ENCODE results near the gene CNOT11. TPM values are rescaled to one million over a fixed set of nuclear protein-coding genes. Genes with fewer than 3 reads are reported as not detected.

CNOT11 gene
- total and polyA plus RNA-seq, 2 of the 13 experiments (the other 11 are each of a cell fraction or from before 2014, with no cell fraction given) = 114 to 209 TPM

DNA sequence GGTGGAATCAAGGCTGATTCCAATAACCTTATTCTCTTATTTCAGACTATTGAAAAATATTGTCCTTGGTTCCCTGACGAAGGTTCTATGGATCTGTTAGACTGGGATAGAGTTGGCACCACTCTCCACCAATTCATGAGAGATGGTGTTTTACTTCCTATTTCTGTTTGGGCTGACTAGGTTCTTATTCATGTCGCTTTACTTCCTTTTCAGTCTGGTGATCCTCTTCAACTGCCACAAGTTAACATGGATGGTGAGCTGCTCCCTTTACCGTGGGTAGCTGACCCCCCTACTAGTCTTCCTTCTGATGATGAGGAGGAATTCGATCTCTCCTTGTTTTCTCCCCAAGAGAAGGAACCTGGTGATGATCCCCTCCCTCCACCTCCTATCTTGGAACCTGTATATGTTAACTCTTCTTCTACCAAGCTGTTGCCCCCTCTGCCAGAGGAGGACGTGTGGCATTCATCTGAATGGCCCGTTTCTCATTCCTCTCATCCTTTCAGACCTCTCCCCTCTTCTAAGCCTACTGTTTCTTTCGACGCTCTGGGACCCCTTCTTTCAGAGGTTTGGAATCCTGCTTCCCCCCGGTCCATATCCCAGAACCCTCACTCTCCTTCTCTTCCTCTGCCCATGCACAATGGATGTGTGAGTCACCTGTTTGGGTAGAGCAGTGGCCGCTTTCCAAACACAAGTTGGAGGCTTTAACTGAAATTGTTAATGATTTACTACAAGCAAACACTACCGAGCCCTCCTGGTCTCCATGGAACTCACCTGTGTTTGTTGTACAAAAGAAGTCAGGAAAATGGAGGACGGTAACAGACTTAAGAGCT, 13.5 kb upstream of the CNOT11 start (continued):
- TF ChIP-seq HNF4A (CRISPR knock-in tag; IDR thresholded peaks at IDR 0.05) (0 out of 2 replicates have a peak, but pooled peaks have one; percentile 10), ZNF552 (CRISPR knock-in tag; IDR thresholded peaks at IDR 0.05; ENCODE audit: borderline replicate concordance) (no peak; the same call in 1 of the 2 replicates), PHB2 (IDR thresholded peaks at IDR 0.05; ENCODE audit: partially characterized antibody) (no peak), RXRB (CRISPR knock-in tag; IDR thresholded peaks at IDR 0.05; ENCODE audit: borderline replicate concordance) (peak; percentile 75)
- TF ChIP-seq, protein P1, sequence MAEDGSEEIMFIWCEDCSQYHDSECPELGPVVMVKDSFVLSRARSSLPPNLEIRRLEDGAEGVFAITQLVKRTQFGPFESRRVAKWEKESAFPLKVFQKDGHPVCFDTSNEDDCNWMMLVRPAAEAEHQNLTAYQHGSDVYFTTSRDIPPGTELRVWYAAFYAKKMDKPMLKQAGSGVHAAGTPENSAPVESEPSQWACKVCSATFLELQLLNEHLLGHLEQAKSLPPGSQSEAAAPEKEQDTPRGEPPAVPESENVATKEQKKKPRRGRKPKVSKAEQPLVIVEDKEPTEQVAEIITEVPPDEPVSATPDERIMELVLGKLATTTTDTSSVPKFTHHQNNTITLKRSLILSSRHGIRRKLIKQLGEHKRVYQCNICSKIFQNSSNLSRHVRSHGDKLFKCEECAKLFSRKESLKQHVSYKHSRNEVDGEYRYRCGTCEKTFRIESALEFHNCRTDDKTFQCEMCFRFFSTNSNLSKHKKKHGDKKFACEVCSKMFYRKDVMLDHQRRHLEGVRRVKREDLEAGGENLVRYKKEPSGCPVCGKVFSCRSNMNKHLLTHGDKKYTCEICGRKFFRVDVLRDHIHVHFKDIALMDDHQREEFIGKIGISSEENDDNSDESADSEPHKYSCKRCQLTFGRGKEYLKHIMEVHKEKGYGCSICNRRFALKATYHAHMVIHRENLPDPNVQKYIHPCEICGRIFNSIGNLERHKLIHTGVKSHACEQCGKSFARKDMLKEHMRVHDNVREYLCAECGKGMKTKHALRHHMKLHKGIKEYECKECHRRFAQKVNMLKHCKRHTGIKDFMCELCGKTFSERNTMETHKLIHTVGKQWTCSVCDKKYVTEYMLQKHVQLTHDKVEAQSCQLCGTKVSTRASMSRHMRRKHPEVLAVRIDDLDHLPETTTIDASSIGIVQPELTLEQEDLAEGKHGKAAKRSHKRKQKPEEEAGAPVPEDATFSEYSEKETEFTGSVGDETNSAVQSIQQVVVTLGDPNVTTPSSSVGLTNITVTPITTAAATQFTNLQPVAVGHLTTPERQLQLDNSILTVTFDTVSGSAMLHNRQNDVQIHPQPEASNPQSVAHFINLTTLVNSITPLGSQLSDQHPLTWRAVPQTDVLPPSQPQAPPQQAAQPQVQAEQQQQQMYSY (CRISPR knock-in tag; IDR thresholded peaks at IDR 0.05) = peak; percentile 73; the same call in 1 of the 2 replicates
- TF ChIP-seq, protein P2, sequence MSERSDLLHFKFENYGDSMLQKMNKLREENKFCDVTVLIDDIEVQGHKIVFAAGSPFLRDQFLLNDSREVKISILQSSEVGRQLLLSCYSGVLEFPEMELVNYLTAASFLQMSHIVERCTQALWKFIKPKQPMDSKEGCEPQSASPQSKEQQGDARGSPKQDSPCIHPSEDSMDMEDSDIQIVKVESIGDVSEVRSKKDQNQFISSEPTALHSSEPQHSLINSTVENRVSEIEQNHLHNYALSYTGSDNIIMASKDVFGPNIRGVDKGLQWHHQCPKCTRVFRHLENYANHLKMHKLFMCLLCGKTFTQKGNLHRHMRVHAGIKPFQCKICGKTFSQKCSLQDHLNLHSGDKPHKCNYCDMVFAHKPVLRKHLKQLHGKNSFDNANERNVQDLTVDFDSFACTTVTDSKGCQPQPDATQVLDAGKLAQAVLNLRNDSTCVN (CRISPR knock-in tag; IDR thresholded peaks at IDR 0.05; ENCODE audit: borderline replicate concordance) = peak; percentile 63; the same call in 1 of the 2 replicates
- TF ChIP-seq, protein P3, sequence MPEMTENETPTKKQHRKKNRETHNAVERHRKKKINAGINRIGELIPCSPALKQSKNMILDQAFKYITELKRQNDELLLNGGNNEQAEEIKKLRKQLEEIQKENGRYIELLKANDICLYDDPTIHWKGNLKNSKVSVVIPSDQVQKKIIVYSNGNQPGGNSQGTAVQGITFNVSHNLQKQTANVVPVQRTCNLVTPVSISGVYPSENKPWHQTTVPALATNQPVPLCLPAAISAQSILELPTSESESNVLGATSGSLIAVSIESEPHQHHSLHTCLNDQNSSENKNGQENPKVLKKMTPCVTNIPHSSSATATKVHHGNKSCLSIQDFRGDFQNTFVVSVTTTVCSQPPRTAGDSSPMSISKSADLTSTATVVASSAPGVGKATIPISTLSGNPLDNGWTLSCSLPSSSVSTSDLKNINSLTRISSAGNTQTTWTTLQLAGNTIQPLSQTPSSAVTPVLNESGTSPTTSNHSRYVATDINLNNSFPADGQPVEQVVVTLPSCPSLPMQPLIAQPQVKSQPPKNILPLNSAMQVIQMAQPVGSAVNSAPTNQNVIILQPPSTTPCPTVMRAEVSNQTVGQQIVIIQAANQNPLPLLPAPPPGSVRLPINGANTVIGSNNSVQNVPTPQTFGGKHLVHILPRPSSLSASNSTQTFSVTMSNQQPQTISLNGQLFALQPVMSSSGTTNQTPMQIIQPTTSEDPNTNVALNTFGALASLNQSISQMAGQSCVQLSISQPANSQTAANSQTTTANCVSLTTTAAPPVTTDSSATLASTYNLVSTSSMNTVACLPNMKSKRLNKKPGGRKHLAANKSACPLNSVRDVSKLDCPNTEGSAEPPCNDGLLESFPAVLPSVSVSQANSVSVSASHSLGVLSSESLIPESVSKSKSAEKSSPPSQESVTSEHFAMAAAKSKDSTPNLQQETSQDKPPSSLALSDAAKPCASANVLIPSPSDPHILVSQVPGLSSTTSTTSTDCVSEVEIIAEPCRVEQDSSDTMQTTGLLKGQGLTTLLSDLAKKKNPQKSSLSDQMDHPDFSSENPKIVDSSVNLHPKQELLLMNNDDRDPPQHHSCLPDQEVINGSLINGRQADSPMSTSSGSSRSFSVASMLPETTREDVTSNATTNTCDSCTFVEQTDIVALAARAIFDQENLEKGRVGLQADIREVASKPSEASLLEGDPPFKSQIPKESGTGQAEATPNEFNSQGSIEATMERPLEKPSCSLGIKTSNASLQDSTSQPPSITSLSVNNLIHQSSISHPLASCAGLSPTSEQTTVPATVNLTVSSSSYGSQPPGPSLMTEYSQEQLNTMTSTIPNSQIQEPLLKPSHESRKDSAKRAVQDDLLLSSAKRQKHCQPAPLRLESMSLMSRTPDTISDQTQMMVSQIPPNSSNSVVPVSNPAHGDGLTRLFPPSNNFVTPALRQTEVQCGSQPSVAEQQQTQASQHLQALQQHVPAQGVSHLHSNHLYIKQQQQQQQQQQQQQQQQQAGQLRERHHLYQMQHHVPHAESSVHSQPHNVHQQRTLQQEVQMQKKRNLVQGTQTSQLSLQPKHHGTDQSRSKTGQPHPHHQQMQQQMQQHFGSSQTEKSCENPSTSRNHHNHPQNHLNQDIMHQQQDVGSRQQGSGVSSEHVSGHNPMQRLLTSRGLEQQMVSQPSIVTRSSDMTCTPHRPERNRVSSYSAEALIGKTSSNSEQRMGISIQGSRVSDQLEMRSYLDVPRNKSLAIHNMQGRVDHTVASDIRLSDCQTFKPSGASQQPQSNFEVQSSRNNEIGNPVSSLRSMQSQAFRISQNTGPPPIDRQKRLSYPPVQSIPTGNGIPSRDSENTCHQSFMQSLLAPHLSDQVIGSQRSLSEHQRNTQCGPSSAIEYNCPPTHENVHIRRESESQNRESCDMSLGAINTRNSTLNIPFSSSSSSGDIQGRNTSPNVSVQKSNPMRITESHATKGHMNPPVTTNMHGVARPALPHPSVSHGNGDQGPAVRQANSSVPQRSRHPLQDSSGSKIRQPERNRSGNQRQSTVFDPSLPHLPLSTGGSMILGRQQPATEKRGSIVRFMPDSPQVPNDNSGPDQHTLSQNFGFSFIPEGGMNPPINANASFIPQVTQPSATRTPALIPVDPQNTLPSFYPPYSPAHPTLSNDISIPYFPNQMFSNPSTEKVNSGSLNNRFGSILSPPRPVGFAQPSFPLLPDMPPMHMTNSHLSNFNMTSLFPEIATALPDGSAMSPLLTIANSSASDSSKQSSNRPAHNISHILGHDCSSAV (CRISPR knock-in tag; IDR thresholded peaks at IDR 0.05; ENCODE audit: borderline replicate concordance) = 0 out of 2 replicates have a peak, but pooled peaks have one; percentile 61
- TF ChIP-seq, protein P4, sequence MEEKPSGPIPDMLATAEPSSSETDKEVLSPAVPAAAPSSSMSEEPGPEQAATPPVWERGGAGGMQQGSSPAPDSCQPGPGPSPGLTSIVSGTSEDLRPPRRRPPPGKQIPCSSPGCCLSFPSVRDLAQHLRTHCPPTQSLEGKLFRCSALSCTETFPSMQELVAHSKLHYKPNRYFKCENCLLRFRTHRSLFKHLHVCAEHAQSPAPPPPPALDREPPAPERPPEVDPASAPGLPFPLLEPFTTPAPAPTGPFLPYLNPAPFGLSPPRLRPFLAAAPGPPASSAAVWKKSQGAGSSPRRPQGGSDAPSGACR (CRISPR knock-in tag; IDR thresholded peaks at IDR 0.05) = peak; percentile 77; the same call in 1 of the 2 replicates
- TF ChIP-seq, protein P5, sequence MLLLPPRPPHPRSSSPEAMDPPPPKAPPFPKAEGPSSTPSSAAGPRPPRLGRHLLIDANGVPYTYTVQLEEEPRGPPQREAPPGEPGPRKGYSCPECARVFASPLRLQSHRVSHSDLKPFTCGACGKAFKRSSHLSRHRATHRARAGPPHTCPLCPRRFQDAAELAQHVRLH (CRISPR knock-in tag; IDR thresholded peaks at IDR 0.05; ENCODE audit: borderline replicate concordance, low read depth) = peak; percentile 72; the same call in 1 of the 2 replicates
- TF ChIP-seq, protein P6, sequence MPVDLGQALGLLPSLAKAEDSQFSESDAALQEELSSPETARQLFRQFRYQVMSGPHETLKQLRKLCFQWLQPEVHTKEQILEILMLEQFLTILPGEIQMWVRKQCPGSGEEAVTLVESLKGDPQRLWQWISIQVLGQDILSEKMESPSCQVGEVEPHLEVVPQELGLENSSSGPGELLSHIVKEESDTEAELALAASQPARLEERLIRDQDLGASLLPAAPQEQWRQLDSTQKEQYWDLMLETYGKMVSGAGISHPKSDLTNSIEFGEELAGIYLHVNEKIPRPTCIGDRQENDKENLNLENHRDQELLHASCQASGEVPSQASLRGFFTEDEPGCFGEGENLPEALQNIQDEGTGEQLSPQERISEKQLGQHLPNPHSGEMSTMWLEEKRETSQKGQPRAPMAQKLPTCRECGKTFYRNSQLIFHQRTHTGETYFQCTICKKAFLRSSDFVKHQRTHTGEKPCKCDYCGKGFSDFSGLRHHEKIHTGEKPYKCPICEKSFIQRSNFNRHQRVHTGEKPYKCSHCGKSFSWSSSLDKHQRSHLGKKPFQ (CRISPR knock-in tag; IDR thresholded peaks at IDR 0.05; ENCODE audit: insufficient replicate concordance) = peak; percentile 46

All from HepG2 (cell line).